UCSD-AML1 (cell line): ENCODE results near the gene IGSF11.
"Not testable (repeated sequence)": the region's sequence is repeated elsewhere in the genome, so short reads cannot be mapped to it uniquely, and the experiment has no call there.

ENCODE experiments used
- DNase-seq: peaks from one replicate; lab custom pipeline; 2025; ENCODE audit not compliant: unreplicated experiment; lab: John Stamatoyannopoulos, UW

Gene IGSF11, protein sequence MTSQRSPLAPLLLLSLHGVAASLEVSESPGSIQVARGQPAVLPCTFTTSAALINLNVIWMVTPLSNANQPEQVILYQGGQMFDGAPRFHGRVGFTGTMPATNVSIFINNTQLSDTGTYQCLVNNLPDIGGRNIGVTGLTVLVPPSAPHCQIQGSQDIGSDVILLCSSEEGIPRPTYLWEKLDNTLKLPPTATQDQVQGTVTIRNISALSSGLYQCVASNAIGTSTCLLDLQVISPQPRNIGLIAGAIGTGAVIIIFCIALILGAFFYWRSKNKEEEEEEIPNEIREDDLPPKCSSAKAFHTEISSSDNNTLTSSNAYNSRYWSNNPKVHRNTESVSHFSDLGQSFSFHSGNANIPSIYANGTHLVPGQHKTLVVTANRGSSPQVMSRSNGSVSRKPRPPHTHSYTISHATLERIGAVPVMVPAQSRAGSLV

DNA sequence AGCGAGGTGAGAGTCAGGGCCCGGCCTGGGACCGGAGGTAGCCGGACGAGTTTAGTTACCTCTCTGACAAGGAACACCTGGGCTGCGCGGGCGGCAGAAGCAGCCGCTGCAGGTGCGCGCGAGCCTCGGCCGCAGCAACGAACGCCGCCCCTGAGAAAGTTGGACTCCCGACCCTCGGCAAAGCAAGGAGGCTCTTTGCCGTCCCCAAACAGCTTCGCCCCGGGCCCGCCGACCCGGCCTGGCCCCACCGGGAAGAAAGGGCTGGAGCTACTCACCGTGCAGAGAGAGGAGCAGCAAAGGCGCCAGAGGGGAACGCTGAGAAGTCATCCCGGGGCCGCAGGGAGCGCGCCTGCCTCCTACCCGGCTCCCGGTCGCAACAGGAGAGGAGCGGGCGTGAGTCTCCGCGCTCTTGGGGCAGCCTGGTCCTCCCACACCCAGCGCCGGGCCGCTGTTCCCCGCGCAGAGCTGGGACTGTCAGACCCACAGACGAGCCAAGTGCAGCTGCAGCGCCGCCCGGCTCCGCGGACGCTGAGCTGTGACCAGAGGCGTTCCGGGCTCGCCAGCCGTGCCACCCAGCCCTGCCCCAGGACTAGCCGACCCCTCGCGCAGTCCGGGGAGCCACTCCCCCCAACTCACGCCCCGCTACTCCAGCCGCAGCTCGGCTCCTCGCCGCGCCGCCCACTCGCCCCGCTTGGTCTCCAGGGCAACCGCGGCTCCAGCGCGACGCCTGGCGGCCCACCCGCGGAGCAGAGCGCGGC, at the start of gene IGSF11:
Gene IGSF11, minus strand, starts transcription at position 591 of the 758 bp plus-strand sequence. Its CDS starts 264 bp downstream, at position 327.
- DNase-seq, result peak; percentile 36

DNA sequence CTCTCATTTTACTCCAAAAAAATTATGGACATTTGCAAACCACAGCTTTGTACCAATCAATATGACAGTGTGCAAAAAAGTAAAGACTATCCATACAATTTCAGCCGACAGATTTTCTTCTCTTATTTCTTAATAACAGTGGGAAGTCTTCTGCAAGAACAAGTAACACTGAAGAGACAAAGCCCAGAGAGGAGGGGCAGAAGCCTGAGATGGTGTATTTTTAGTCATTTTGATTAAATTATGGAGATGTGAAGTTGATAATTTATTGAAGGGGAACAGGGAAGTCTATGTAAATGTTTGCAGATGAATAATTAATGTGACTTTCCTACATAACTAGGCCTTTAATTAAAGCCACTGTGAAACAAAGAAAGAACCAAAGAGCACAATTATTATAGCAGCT, 45.7 kb upstream of the IGSF11 start:
- DNase-seq, result no peak

DNA sequence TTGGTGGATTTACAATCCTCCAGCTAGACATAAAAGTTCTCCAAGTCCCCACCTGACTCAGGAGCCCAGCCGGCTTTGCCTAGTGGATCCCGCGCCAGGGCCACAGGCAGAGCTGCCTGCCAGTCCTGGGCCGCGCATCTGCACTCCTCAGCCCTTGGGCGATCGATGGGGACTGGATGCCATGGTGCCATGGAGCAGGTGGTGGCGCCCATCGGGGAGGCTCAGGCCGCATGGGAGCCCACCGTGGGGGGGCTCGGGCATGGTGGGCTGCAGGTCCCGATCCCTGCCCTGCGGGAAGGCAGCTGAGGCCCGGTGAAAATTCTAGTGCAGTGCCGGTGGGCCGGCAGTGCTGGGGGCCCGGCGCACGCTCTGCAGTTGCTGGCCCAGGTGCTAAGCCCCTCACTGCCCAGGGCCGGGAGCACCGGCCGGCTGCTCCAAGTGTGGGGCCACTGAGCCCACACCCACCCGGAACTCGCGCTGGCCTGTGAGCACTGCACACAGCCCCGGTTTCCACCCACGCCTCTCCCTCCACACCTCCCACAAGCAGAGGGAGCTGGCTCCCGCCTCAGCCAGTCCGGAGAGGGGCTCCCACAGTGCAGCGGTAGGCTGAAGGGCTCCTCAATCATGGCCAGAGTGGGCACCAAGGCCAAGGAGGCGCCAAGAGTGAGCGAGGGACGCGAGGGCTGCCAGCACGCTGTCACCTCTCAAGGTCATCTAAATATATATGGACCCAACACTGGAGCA, 38.8 kb upstream of the IGSF11 start:
- no peak for DNase-seq

DNA sequence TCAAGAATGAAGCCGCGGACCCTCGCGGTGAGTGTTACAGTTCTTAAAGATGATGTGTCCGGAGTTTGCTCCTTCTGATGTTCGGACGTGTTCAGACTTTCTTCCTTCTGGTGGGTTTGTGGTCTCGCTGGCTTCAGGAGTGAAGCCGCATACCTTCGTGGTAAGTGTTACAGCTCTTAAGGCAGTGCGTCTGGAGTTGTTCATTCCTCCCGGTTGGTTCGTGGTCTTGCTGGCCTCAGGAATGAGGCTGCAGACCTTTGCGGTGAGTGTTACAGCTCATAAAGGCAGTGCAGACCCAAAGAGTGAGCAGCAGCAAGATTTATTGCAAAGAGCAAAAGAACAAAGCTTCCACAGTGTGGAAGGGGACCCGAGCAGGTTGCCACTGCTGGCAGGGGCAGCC, 37.8 kb upstream of the IGSF11 start:
- DNase-seq, result not testable (repeated sequence)

DNA sequence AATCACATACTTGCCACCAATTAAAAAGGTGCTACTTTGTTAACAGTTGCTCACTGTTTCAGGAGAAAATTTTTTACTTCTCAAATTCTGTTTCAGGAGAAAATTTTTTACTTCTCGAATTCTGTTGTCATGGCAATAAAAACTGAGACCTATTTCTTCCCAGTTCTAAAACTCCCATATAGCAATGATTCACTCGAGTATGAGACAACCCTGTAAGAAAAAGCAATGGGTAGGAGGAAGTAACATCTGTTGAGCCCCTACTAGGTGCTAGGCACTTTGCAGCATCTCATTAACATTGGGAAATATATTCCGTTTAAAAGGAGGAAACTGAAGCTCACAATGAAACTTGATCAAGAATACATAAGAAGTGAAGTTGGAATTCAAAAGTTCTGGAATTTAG, 35.1 kb upstream of the IGSF11 start:
- no peak for DNase-seq

DNA sequence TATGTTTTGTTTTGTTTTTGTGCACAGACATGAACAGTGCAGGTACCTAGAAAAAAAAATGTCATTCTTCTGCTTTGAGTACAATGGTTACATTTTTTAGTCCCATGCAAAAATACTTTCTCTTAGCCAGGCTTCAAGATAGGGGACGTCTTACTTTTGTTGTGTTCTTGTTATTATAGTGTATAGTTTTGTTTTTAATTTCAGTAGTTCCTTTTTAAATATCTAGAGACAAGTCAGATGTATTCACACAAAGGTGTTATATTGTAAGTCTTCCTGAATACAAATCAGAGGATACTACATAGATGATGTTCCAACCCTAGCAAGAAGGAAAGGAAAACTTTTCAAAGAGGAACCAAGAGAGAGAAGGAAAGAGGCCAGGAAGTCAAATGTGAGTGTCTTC, 28.8 kb upstream of the IGSF11 start:
- DNase-seq, result no peak

DNA sequence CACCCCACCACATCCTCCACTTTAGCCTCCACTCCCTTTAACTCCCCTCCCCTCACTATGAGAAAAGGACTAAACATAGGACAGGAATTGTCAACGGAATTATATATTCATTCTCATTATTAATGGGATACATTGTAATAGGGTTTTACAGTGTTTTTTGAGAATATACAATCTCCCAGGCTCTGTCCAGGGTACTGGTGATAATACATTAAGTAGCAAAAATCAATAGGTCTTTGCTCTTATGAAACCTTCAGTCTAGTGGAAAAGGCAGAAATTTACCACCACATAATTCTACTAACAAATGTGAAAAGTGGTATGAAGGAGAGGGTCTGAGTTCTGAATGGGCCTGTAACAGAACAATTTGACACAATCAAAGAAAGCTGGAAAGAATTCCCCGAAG, 28.2 kb upstream of the IGSF11 start:
- DNase-seq, result no peak

DNA sequence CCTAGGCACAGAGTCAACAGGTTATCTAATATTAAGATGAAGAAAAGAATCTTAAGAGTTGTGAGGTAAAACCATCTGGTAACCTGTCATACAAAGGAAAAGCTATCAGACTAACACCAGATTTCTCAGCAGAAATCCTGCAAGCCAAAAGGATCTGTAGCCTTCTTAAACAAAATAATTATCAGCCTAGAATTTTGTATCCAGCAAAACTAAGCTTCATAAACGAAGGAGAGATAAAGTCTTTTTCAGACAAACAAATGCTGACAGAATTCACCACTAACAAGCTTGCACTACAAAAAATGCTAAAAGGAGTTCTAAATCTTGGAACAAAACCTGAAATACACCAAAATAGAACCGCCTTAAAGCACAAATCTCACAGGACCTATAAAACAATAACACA, 9.9 kb upstream of the IGSF11 start:
- DNase-seq, result no peak

DNA sequence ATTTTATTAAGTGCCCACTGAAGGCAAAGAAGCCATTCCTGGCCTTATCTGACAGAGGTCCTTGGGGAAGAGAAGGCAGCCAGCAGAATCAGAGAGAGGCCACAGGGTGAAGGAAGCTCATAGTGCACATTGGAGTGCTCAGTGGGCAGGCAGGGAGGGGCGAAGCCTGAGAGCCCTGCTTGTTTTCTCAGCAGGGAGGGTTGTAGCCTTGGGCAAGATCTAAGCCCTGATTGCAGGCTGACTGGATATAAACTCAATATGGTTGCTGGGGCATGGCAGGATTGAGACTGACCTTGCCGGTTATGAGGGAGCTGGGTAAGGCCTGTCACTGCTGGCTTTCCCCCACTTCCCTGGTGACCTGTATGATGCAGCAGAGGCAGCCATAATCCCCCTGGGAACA, 7.5 kb upstream of the IGSF11 start:
- DNase-seq, result no peak

DNA sequence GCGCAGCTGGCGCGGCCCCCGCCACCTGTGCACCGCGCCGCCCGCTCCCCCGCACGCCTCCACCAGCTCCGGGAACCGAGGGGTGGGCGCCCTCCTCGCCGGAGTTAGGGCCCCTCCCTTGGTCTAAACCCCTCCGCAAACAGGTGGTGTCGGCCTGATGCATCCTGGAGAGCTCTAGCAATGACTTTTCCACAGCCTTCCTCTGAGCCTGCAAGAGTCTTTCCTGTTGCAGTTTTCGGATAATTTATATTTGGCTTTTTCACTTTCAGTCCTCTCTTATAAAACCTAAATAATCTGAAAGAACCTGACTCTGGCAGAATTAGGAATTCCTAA, 334 bp upstream of the IGSF11 start:
- no peak for DNase-seq

DNA sequence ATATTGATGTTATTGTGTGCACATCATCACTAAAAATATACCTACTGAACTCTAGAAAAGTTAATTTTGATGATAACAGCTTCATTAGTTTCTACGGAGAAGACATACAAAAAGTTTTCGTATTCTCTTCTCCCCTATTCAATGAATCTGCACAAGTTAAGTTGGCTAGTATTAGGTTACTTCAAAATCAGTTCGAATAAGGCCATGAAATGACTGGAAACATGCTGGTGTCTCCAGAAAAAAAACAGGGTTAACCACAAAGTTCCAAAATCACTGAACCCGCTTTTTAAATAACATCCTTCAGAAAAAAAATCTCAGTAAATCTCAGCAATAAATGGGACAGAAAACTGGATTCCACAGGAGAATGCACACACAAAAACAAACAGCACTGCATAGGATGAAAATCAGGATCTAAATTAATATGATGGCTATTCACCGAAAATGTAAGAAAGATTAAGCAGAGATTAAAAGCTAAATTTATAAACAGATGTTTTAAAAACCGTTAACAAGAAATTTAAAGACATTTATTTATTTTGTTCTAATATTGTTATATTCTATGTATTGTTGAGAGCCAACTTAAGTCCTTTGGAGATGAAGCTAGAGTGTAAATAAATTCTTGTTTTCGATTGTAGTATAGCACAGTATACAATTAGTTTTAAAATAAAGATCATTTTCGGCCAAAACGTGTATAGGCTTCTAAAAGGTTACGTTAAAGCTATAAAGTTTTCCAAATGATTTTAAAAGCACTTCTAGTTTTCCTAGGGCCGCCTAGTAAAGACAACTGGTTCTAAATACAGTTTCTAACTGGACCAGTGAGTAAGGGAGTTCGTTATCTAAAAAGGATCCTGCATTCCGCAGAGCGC, 1.0 kb downstream of the IGSF11 start:
- DNase-seq, result no peak

DNA sequence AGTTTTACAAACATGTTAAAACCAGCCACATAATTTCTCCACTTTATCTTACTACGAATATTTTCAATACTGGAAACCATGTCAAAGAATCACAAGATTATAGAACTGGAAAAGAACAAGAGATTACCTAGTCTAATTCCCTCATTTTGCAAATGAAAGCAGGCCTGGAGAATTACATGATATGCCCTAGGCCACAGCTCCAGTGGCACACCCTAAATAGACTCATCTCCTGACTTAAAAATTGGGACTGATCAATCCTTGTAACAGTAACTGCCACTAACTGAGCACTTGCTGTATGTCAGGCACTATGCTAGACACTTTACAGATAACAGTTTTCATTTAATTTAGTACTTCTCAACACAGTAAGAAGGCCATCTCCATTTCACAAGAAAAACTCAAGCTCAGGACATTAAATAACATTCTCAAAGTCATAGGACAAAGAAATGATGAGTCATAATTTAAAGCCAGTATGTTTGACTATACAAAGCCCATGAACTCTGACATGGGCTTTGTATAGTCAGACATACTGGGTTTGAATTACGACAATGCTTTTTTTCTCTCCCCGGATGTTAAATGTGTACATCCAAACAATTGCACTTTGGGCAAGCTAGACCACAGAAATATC, 9.4 kb downstream of the IGSF11 start:
- DNase-seq, result no peak

DNA sequence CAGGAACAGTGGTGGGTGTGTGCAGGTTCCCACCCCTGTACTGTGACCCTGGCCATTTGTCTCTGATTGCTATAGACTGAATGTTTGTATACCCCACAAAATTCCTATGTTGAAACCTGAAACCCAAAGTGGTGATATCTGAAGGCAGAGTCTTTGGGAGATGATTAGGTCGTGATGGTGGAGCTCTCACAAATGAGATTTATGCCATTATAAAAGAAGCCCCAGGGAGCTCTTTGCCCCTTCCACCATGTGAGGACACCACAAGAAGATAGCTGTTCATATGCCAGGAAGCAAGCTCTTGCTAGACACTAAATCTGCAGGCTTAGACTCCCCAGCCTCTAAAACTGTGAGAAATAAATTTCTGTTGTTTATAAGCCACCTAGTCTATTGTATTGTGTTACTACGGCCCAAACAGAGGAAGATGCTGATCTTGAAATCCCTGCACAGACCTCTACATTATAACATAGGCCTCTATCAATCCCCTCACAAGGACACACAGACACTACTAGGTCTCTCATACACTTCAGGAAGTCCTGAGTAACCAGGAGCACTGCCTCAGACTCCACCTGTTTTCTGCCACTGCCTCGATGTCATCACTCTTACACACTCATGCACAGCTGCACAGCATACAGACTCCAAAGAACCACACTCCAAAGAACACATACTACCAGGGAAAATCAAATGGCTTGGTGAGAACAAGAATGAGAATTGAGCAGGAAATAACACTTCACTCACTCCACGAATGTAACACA, 14.7 kb downstream of the IGSF11 start:
- DNase-seq, result no peak

DNA sequence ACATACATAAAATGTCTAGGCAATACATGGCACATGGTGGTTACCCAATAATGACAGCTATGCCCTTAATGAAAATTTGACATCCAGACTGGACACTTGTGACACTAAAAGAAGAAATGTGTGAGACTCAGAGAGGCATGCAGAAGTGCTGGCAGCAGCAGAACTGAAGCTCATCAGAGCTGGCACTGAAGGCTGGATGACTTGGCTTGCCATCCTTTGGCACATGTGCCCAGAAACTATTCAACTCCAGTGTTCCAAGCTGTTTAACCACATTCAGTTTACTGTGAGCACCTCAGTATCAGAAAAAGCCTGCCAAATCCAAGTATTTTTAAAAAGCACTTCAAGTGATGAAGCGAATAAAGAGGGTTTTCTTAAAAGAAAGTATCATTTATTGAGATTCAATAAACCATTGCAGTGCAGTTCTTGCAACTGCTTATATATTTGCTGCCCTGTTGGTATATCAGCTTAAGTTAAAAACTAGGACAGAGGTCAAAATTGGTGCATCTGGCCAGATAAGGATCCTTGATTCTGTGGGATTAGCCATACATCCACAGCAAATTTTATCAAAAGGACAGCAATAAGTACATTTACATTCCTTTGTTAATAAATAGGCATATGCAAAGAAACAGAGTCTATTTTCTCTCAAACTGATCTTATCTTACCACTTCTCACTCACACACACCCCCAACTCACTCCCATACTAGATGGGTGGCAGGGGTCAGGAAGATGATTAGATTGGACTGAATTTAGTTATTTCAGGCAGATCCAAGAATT, 15.8 kb downstream of the IGSF11 start:
- DNase-seq, result no peak

DNA sequence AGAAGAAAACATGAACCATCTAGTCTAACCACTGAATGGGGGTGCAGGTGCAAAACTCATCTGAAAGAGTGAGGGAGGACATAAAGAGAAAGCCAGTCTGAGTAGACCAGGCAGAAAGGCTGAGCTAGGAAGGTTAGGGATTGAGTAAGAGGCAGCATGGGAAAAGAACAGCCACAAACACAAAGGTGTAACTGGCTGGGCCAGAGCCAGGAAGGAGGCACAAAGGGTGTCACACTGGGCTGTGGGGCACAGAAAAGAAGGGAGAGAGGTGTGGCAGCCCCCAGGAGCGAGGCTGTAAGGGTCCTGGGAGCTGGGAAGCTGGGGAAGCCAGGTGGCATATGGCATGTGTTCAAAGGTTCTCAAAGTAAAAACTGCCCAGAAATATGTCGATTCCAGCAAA, 18.7 kb downstream of the IGSF11 start:
- DNase-seq, result no peak

DNA sequence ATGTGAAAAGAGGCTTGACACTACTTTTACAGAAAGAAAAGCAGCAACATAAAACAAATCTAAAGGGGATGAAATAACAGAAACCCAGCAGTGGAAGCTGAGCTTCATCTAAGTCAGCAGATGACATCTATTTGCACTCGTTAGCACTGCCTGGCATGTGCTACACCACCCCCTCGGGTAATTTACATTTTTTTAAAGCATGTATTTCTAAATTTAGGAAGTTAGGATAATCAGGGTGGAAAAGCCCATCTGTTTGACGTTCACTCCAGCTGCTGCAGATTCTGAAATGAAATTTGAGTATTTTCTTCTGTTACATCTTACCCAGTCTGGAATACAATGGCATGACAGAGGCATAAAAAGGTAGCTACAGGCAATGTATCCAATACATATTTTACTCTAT, 20.7 kb downstream of the IGSF11 start:
- no peak for DNase-seq

DNA sequence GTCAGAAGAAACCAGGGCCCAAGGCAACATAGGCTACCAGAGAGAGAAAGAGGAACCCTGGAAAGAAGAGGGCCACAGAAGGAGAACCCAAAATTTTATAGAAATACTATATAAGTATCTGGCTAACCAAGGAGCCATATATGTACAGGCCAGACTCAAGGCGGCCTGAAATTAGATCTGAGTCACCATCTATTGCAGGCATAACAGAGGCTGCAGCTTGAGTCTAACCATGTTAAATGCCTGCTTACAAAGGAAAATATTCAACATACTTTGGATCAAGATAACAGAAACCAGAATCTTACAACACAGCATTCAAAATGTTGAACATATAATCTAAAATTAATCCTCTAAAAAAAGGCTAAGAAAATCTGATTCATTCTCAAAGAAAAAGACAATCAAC, 23.1 kb downstream of the IGSF11 start:
- no peak for DNase-seq

DNA sequence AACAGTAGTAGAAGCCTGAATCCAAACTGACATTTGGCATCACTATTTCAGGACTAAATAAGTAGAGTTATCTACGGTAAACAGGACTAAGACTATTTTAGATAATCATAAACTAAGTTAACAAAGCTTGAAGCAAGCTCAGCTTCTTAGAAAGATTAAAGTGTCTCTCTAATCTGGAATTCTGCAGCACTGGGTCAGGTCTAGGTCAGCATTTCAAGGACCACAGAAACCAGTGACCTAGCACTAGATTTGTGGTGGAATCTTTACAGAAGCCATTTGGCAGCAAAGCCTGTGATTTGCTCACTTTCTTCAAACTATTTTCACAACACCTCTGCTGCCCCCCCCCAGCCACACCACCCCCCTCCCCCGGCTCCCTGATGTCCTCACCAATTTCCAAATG, 37.5 kb downstream of the IGSF11 start:
- DNase-seq, result no peak

DNA sequence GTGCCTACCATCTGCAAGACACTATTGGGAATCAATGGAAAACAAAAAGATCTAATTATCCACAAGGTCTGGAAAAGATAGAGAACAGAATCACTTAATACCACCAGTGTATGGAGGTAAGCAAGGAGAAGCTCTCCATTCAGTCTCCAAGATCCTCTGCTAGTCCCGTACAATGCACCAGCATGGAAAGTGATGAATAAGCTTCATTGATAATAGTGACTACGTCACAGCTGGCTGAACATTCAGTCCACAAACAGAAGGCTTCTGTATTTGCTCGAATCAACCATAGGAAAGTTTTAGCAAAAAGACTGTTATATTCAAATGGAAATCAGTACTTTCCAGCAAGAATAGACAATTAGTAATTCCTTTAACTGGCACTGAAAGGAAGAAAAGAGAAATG, 42.9 kb downstream of the IGSF11 start:
- no peak for DNase-seq
